Esophagus muscularis mucosa (tissue), 4 donors: ENCODE measurements around the gene CYP2W1. TPM values are rescaled to one million over a fixed set of nuclear protein-coding genes. Genes with fewer than 3 reads are reported as not detected.

ENCODE experiments used
- DNase-seq: peaks from one replicate; pipeline ENCODE4 v3.0.0-alpha.2; 2017; ENCODE audit errors: extremely low spot score
- H3K27ac ChIP-seq, 4 donors: fragments of 200-600 bp; sonication (generic); replicated peaks in 1 of 4; 1 replicate in 3 of 4; 2 replicates in 1 of 4; pipeline ENCODE4 v1.5.1; 2016 to 2019; ENCODE audit warnings: mild to moderate bottlenecking in 1 of 4
- H3K27me3 ChIP-seq, 4 donors: fragments of 200-600 bp; sonication (generic); one replicate each; pipeline versions ENCODE4 v1.5.1 to v1.6.0; 2016 to 2019
- H3K36me3 ChIP-seq, 4 donors: fragments of 200-600 bp; sonication (generic); one replicate each; pipeline ENCODE4 v1.5.1; 2016 to 2019
- H3K4me1 ChIP-seq, 4 donors: fragments of 200-600 bp; sonication (generic); one replicate each; pipeline ENCODE4 v1.5.1; 2016 to 2019
- H3K4me3 ChIP-seq, 4 donors: fragments of 200-600 bp; sonication (generic); 1 replicate in 2 of 4; 2 replicates in 2 of 4; pipeline ENCODE4 v1.5.1; 2016 to 2019; ENCODE audit warnings: mild to moderate bottlenecking in 4 of 4, moderate library complexity in 1 of 4
- H3K9me3 ChIP-seq, 4 donors: fragments of 200-600 bp; sonication (generic); 1 replicate in 3 of 4; 2 replicates in 1 of 4; pipeline ENCODE4 v1.5.1; 2016 to 2019
- EP300 ChIP-seq: sonication (generic); formaldehyde crosslinking; IDR thresholded peaks from one replicate; pipeline ENCODE4 v1.6.1; 2017; ENCODE audit warnings: antibody characterized with exemption
- POLR2A ChIP-seq: fragments of 450-650 bp; IDR thresholded peaks from one replicate; pipeline ENCODE4 v1.6.1; 2017; ENCODE audit warnings: antibody characterized with exemption, moderate library complexity, mild to moderate bottlenecking, low read depth
- POLR2AphosphoS5 ChIP-seq, 2 donors: sonication (generic); formaldehyde crosslinking; IDR thresholded peaks; one replicate each; pipeline ENCODE4 v1.6.1; 2017; ENCODE audit warnings: antibody characterized with exemption in 2 of 2
- whole genome bisulfite sequencing: methylation state at CpG from one replicate; pipeline ENCODE4 v1.1.5; 2018; 5-methylcytosine and 5-hydroxymethylcytosine counted together
- intact Hi-C: fragments of 100-400 bp; cut with DNase I; formaldehyde crosslinking; loops from one replicate; pipeline ENCODE4 v1.15.1; 2023
- total RNA-seq, 4 donors: library from RNA; depleted of rRNA; stranded (reverse); fragments of >200 nt; gene quantifications; one replicate each; pipeline versions ENCODE4 v1.1.0 to v1.2.1, GENCODE V29; 2016
- TF ChIP-seq, protein P1 (sequence below), 3 experiments: fragments of 200-600 bp in 2 of 3; fragments of 450-650 bp in 1 of 3; sonication (generic) in 2 of 3; IDR thresholded peaks; one replicate each; pipeline ENCODE4 v1.5.1; 2017 to 2019; ENCODE audit warnings: antibody characterized with exemption in 3 of 3, mild to moderate bottlenecking in 2 of 3, moderate library complexity in 1 of 3

The CYP2W1 gene
- total RNA-seq, 4 donors from 2014 or later: 0.23 to 0.66 TPM; not detected in 2

GRCh38 chr7:953547-954327 is 29.2 kb upstream of the CYP2W1 start:
- Histone ChIP-seq H3K36me3 (peaks cover 0 to 9% (median 0%) of the 10 kb centered on the region in 4 donors), H3K9me3 (no peaks in the 10 kb centered on the region), H3K27ac (peak overlapping the region; percentile 81 to 93 (median 90)), H3K4me1 (peaks cover 11 to 39% (median 36%) of the 10 kb centered on the region in 4 donors), H3K27me3 (peaks cover 0 to 22% (median 3%) of the 10 kb centered on the region in 4 donors), H3K4me3 (peak overlapping the region; percentile 60 to 85 (median 74))
- DNase-seq: no peak
- TF ChIP-seq EP300 (no peak), POLR2A (no peak), POLR2AphosphoS5 (IDR thresholded peaks at IDR 0.05) (peak; percentile 55 to 85)
- TF ChIP-seq, protein P1, sequence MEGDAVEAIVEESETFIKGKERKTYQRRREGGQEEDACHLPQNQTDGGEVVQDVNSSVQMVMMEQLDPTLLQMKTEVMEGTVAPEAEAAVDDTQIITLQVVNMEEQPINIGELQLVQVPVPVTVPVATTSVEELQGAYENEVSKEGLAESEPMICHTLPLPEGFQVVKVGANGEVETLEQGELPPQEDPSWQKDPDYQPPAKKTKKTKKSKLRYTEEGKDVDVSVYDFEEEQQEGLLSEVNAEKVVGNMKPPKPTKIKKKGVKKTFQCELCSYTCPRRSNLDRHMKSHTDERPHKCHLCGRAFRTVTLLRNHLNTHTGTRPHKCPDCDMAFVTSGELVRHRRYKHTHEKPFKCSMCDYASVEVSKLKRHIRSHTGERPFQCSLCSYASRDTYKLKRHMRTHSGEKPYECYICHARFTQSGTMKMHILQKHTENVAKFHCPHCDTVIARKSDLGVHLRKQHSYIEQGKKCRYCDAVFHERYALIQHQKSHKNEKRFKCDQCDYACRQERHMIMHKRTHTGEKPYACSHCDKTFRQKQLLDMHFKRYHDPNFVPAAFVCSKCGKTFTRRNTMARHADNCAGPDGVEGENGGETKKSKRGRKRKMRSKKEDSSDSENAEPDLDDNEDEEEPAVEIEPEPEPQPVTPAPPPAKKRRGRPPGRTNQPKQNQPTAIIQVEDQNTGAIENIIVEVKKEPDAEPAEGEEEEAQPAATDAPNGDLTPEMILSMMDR (IDR thresholded peaks at IDR 0.05): no peak
- intact Hi-C loops: loop anchor here (5.0 kb wide), 1 partner anchor 41 kb away; no protein-coding TSS in a partner anchor
- no CpG with 5 or more reads among the region's 78 CpGs for WGBS

GRCh38 chr7:954330-955238 is 28.4 kb upstream of the CYP2W1 start, which contains the start of gene ADAP1:
TSS of gene ADAP1 (minus strand) at chr7:954680. CDS start at chr7:954477, 203 bp downstream.
- peak within 1 kb of the TSS; percentile 81 to 95 (median 92) for H3K27ac ChIP-seq
- TF ChIP-seq, protein P1 (IDR thresholded peaks at IDR 0.05): peak in 2 of 3 experiments; percentile 33 to 37
- TF ChIP-seq POLR2AphosphoS5 (IDR thresholded peaks at IDR 0.05): no peak
- intact Hi-C loops: loop anchor here (5.0 kb wide), 1 partner anchor 42 kb away; no protein-coding TSS in a partner anchor
- DNase-seq: no peak
- H3K4me1 ChIP-seq: peaks cover 11 to 39% (median 36%) of the 10 kb centered on the region in 4 donors
- no peaks in the 10 kb centered on the region for H3K9me3 ChIP-seq
- 67% methylated on average over 1 of the region's 115 CpGs for WGBS
- peaks cover 0 to 22% (median 3%) of the 10 kb centered on the region in 4 donors for H3K27me3 ChIP-seq
- H3K36me3 ChIP-seq: peaks cover 0 to 5% (median 0%) of the 10 kb centered on the region in 4 donors
- H3K4me3 ChIP-seq: peak within 1 kb of the TSS; percentile 60 to 85 (median 74)

GRCh38 chr7:956031-956430 is 26.9 kb upstream of the CYP2W1 start:
- Histone ChIP-seq H3K27me3 (peaks cover 0 to 22% (median 3%) of the 10 kb centered on the region in 4 donors), H3K4me3 (no peak overlapping the region), H3K4me1 (peaks cover 14 to 40% (median 39%) of the 10 kb centered on the region in 4 donors), H3K36me3 (no peaks in the 10 kb centered on the region), H3K27ac (peak overlapping the region; percentile 81 to 95 (median 92)), H3K9me3 (no peaks in the 10 kb centered on the region)
- no peak for TF ChIP-seq EP300
- TF ChIP-seq POLR2A: no peak
- TF ChIP-seq, protein P1 (IDR thresholded peaks at IDR 0.05): no peak
- TF ChIP-seq POLR2AphosphoS5 (IDR thresholded peaks at IDR 0.05): no peak
- DNase-seq: no peak
- intact Hi-C loops: no loop called here
- WGBS: 85% methylated on average over 10 of the region's 10 CpGs

DNA sequence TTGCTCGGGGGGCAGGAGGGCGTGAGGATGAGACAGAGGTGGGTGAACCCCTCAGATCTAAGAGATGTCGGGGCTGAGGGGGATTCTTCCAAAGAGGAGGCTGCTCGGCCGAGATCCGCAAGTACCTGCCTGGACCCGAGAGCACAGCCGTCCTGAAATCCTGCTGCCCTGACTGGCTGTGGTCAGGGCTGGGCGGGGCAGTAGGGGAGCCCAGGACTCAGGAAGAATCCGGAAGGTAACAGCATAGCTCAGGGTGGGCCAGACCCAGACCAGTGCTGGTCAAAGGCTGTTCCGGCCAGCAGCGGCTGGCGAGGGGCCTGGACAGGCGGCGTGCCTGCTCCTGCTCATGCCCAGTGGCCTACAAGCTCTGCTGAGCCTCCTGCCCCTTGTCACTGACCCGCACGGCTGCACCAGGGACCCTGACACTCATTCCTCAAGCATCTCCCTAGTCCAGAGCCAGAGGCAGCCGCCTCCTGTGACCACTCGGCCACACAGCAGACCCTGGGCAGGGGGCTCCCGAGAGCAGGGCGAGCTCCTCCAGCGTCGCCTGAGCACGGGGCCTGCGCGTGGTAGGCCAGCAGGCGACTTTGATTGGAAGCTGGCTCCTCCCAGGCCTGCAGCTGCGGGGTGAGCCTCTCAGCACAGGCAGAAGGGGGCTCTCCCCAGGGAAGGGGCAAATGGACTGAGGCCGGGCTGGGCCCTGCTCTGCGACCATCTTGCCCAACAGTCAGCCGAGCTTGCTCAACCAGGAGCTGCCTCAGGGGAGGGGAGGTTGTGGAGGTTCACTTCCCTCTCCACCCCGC is 25.4 kb upstream of the CYP2W1 start:
- Histone ChIP-seq H3K4me1 (peaks cover 14 to 46% (median 41%) of the 10 kb centered on the region in 4 donors), H3K27ac (no peak overlapping the region), H3K9me3 (no peaks in the 10 kb centered on the region), H3K4me3 (no peak overlapping the region), H3K27me3 (peaks cover 0 to 15% (median 3%) of the 10 kb centered on the region in 4 donors), H3K36me3 (no peaks in the 10 kb centered on the region)
- TF ChIP-seq POLR2AphosphoS5 (IDR thresholded peaks at IDR 0.05): no peak
- no peak for TF ChIP-seq POLR2A
- TF ChIP-seq EP300: no peak
- WGBS: 86% methylated on average over 10 of the region's 32 CpGs
- DNase-seq: no peak
- intact Hi-C loops: no loop called here
